Measurements from ENCODE around the gene HDAC2. TPM values are rescaled to one million over a fixed set of nuclear protein-coding genes. Genes with fewer than 3 reads are reported as not detected.

Gene HDAC2
- polyA plus RNA-seq, 1 donor from 2014 or later, result 307 TPM

DNA sequence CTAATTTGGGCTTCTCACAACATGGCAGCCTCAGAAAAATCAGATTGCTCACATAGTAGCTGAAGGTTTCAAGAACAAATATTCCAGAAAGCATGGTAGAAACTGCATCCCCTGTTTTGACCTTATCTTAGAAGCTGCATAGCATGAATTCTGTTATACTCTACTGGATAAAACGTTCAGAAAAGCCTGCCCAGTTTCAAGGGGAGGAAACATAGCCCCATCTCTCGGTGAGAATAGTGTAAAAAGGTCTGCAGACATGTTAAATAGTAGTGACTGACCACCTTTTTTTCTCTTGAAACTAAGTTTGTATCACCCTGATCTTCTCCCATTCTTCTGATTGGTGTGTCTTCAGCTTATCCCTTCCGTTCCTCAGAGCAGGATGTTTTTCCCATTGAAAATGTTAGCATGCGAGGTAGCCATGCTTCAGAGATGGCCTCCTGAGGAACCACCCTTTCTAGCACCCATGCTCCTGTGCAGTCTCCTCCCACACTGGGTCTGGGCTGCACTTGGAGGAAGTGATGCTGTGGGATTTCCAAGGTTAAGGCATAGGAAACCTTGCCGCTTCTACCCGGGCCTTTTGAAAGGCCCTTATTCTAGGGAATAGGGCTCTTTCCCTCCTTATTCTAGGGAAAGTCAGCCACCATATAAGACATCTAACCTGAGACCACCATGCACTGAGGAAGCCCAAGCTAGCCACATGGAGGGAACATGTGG is 63.7 kb downstream of the HDAC2 start:
- H3K79me2 ChIP-seq (replicated peaks; ENCODE audit: insufficient read depth, low read length), result no peaks in the 10 kb centered on the region
- no peaks in the 10 kb centered on the region for H4K20me1 ChIP-seq (ENCODE audit: insufficient read depth)
- no peak overlapping the region for H3K4me2 ChIP-seq (ENCODE audit: low read length)
- TF ChIP-seq SMC3 (conservative IDR thresholded peaks at IDR 0.05; ENCODE audit: poor library complexity) (no peak), EP300 (conservative IDR thresholded peaks at IDR 0.05; ENCODE audit: poor library complexity, severe bottlenecking) (no peak), TAF1 (IDR thresholded peaks at IDR 0.05; ENCODE audit: low read depth) (no peak), POLR2AphosphoS5 (IDR thresholded peaks at IDR 0.05) (no peak), RAD21 (conservative IDR thresholded peaks at IDR 0.05) (no peak), MXI1 (conservative IDR thresholded peaks at IDR 0.05; ENCODE audit: poor library complexity, severe bottlenecking) (no peak), EZH2 (IDR thresholded peaks at IDR 0.05; ENCODE audit: borderline replicate concordance, insufficient read depth, low read length, poor library complexity, severe bottlenecking) (no peak)
- TF ChIP-seq, protein P1, sequence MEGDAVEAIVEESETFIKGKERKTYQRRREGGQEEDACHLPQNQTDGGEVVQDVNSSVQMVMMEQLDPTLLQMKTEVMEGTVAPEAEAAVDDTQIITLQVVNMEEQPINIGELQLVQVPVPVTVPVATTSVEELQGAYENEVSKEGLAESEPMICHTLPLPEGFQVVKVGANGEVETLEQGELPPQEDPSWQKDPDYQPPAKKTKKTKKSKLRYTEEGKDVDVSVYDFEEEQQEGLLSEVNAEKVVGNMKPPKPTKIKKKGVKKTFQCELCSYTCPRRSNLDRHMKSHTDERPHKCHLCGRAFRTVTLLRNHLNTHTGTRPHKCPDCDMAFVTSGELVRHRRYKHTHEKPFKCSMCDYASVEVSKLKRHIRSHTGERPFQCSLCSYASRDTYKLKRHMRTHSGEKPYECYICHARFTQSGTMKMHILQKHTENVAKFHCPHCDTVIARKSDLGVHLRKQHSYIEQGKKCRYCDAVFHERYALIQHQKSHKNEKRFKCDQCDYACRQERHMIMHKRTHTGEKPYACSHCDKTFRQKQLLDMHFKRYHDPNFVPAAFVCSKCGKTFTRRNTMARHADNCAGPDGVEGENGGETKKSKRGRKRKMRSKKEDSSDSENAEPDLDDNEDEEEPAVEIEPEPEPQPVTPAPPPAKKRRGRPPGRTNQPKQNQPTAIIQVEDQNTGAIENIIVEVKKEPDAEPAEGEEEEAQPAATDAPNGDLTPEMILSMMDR (IDR thresholded peaks at IDR 0.05; ENCODE audit: poor library complexity, severe bottlenecking), result no peak
- no peaks in the 10 kb centered on the region for H3F3A ChIP-seq (ENCODE audit: insufficient read depth, low read length, poor library complexity, severe bottlenecking)
- H3K9me3 ChIP-seq (ENCODE audit: low read length), result peaks cover 4% of the 10 kb centered on the region
- H3K9ac ChIP-seq (ENCODE audit: low read length), result no peak overlapping the region
- H2AFZ ChIP-seq (ENCODE audit: low read depth, low read length), result no peak overlapping the region
- H3K36me3 ChIP-seq (ENCODE audit: insufficient read depth, low read length), result no peaks in the 10 kb centered on the region
- no peaks in the 10 kb centered on the region for H3K9me2 ChIP-seq (ENCODE audit: insufficient read depth, low read length)
- H3K4me3 ChIP-seq (ENCODE audit: low read length), result no peak overlapping the region
- H3K27me3 ChIP-seq (ENCODE audit: insufficient read depth, low read depth, low read length), result no peaks in the 10 kb centered on the region
- H3K27ac ChIP-seq (ENCODE audit: low read length), result no peak overlapping the region

DNA sequence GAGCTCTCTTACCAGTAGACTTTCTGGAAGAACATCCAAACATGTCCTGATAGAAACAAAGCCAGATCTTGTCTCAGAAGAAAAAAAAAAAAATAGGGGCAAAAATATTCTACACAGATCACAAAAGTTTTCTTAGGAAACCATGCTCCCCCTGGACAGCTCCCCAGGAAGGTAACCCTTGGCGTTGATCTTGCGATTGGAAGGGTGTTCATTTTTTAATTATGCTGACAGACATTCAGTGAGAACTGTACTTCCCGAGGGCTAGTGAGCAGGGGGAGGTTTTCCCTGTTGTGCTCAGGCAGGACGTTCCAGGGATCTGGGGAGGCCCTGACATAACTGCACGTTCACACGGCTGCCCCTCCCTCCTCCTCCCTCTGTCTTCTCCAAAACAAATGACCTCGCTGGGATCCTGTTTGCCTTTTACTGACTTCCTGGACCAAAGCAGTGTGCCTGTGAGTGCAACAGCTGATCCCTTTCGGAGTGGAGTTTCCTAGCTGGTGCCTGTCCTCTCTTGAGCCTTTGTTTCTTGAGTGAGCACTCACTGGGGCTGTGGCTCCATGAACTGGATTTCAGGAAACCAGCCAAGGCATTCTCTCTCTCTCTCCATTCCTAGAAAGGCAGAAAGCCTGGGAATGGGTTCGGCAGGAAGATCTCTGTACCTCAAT is 67.2 kb downstream of the HDAC2 start:
- H3K9me3 ChIP-seq (ENCODE audit: low read length), result peaks cover 4% of the 10 kb centered on the region
- no peaks in the 10 kb centered on the region for H3F3A ChIP-seq (ENCODE audit: insufficient read depth, low read length, poor library complexity, severe bottlenecking)
- no peak for TF ChIP-seq MXI1 (conservative IDR thresholded peaks at IDR 0.05; ENCODE audit: poor library complexity, severe bottlenecking)
- no peak for TF ChIP-seq EP300 (conservative IDR thresholded peaks at IDR 0.05; ENCODE audit: poor library complexity, severe bottlenecking)
- no peak for TF ChIP-seq RAD21 (conservative IDR thresholded peaks at IDR 0.05)
- no peak for TF ChIP-seq EZH2 (IDR thresholded peaks at IDR 0.05; ENCODE audit: borderline replicate concordance, insufficient read depth, low read length, poor library complexity, severe bottlenecking)
- no peak for TF ChIP-seq SMC3 (conservative IDR thresholded peaks at IDR 0.05; ENCODE audit: poor library complexity)
- TF ChIP-seq, protein P2, sequence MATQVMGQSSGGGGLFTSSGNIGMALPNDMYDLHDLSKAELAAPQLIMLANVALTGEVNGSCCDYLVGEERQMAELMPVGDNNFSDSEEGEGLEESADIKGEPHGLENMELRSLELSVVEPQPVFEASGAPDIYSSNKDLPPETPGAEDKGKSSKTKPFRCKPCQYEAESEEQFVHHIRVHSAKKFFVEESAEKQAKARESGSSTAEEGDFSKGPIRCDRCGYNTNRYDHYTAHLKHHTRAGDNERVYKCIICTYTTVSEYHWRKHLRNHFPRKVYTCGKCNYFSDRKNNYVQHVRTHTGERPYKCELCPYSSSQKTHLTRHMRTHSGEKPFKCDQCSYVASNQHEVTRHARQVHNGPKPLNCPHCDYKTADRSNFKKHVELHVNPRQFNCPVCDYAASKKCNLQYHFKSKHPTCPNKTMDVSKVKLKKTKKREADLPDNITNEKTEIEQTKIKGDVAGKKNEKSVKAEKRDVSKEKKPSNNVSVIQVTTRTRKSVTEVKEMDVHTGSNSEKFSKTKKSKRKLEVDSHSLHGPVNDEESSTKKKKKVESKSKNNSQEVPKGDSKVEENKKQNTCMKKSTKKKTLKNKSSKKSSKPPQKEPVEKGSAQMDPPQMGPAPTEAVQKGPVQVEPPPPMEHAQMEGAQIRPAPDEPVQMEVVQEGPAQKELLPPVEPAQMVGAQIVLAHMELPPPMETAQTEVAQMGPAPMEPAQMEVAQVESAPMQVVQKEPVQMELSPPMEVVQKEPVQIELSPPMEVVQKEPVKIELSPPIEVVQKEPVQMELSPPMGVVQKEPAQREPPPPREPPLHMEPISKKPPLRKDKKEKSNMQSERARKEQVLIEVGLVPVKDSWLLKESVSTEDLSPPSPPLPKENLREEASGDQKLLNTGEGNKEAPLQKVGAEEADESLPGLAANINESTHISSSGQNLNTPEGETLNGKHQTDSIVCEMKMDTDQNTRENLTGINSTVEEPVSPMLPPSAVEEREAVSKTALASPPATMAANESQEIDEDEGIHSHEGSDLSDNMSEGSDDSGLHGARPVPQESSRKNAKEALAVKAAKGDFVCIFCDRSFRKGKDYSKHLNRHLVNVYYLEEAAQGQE (IDR thresholded peaks at IDR 0.05; ENCODE audit: borderline replicate concordance), result no peak
- TF ChIP-seq, protein P1 (IDR thresholded peaks at IDR 0.05; ENCODE audit: poor library complexity, severe bottlenecking), result no peak
- TF ChIP-seq TAF1 (IDR thresholded peaks at IDR 0.05; ENCODE audit: low read depth), result no peak
- no peak for TF ChIP-seq POLR2AphosphoS5 (IDR thresholded peaks at IDR 0.05)
- no peaks in the 10 kb centered on the region for H4K20me1 ChIP-seq (ENCODE audit: insufficient read depth)
- H3K36me3 ChIP-seq (ENCODE audit: insufficient read depth, low read length), result no peaks in the 10 kb centered on the region
- no peak overlapping the region for H2AFZ ChIP-seq (ENCODE audit: low read depth, low read length)
- H3K9ac ChIP-seq (ENCODE audit: low read length), result no peak overlapping the region
- no peaks in the 10 kb centered on the region for H3K27me3 ChIP-seq (ENCODE audit: insufficient read depth, low read depth, low read length)
- no peak overlapping the region for H3K4me2 ChIP-seq (ENCODE audit: low read length)
- no peaks in the 10 kb centered on the region for H3K9me2 ChIP-seq (ENCODE audit: insufficient read depth, low read length)
- no peaks in the 10 kb centered on the region for H3K79me2 ChIP-seq (replicated peaks; ENCODE audit: insufficient read depth, low read length)
- no peak overlapping the region for H3K27ac ChIP-seq (ENCODE audit: low read length)
- H3K4me3 ChIP-seq (ENCODE audit: low read length), result no peak overlapping the region
